Measurements from ENCODE around the gene AFG1L.
"Not testable (repeated sequence)": the region's sequence is repeated elsewhere in the genome, so short reads cannot be mapped to it uniquely, and the experiment has no call there.

Gene AFG1L

DNA sequence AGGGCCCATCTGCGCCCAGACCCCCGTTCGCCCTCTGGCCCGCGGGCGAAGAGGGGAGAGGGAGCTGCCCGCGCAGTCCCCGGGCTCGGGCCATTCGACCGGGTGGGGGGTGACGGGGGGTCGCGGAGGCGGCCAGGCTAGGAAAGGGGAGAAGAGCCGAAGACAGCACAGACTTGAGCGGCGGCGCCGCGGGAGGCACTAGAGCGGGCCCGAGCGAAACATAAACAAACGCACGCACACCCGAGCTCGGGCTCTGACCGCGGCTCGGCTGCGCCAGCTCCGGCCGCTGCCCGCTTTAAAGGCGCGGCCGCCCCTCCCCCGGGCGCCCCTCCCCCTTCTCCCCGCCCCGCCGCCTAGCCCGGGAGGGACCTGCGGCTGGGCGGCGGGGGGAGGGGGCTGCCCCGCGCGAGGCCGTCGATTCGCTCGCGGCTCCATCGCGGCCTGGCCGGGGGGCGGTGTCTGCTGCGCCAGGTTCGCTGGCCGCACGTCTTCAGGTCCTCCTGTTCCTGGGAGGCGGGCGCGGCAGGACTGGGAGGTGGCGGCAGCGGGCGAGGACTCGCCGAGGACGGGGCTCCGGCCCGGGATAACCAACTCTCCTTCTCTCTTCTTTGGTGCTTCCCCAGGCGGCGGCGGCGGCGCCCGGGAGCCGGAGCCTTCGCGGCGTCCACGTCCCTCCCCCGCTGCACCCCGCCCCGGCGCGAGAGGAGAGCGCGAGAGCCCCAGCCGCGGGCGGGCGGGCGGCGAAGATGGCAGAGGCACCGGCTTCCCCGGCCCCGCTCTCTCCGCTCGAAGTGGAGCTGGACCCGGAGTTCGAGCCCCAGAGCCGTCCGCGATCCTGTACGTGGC, 265.8 kb downstream of the AFG1L start, which contains the start of gene FOXO3:
Gene FOXO3 (plus strand): TSS at position 455 of the 846 bp plus-strand sequence. CDS start 292 bp downstream, at position 747.
- H3K4me3 ChIP-seq (ENCODE audit: low read depth in 1 of 2, low read length in 1 of 2): peak within 1 kb of the TSS; percentile 81 to 91
- H3K27me3 ChIP-seq: peaks cover 10% of the 10 kb centered on the region
- peak within 1 kb of the TSS; percentile 99 for H3K27ac ChIP-seq
- no peaks in the 10 kb centered on the region for H3K9me3 ChIP-seq
- peaks cover 36 to 44% of the 10 kb centered on the region in 2 experiments for H3K4me1 ChIP-seq (ENCODE audit: control insufficient read depth in 1 of 2, insufficient read depth in 1 of 2, low read depth in 1 of 2, low read length in 1 of 2)
- H3K36me3 ChIP-seq: no peaks in the 10 kb centered on the region
- TF ChIP-seq, protein P1, sequence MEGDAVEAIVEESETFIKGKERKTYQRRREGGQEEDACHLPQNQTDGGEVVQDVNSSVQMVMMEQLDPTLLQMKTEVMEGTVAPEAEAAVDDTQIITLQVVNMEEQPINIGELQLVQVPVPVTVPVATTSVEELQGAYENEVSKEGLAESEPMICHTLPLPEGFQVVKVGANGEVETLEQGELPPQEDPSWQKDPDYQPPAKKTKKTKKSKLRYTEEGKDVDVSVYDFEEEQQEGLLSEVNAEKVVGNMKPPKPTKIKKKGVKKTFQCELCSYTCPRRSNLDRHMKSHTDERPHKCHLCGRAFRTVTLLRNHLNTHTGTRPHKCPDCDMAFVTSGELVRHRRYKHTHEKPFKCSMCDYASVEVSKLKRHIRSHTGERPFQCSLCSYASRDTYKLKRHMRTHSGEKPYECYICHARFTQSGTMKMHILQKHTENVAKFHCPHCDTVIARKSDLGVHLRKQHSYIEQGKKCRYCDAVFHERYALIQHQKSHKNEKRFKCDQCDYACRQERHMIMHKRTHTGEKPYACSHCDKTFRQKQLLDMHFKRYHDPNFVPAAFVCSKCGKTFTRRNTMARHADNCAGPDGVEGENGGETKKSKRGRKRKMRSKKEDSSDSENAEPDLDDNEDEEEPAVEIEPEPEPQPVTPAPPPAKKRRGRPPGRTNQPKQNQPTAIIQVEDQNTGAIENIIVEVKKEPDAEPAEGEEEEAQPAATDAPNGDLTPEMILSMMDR (IDR thresholded peaks at IDR 0.05): peak; percentile 53

DNA sequence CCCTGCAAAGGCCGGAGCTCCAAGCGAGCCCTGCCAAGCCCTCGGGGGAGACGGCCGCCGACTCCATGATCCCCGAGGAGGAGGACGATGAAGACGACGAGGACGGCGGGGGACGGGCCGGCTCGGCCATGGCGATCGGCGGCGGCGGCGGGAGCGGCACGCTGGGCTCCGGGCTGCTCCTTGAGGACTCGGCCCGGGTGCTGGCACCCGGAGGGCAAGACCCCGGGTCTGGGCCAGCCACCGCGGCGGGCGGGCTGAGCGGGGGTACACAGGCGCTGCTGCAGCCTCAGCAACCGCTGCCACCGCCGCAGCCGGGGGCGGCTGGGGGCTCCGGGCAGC, 266.4 kb downstream of the AFG1L start:
- H3K27ac ChIP-seq: peak overlapping the region; percentile 99
- H3K27me3 ChIP-seq: peaks cover 10% of the 10 kb centered on the region
- not testable (repeated sequence) for H3K36me3 ChIP-seq, H3K9me3 ChIP-seq
- peaks cover 40 to 50% of the 10 kb centered on the region in 2 experiments for H3K4me1 ChIP-seq (ENCODE audit: control insufficient read depth in 1 of 2, insufficient read depth in 1 of 2, low read depth in 1 of 2, low read length in 1 of 2)
- H3K4me3 ChIP-seq (ENCODE audit: low read depth in 1 of 2, low read length in 1 of 2): peak overlapping the region; percentile 81 to 91

DNA sequence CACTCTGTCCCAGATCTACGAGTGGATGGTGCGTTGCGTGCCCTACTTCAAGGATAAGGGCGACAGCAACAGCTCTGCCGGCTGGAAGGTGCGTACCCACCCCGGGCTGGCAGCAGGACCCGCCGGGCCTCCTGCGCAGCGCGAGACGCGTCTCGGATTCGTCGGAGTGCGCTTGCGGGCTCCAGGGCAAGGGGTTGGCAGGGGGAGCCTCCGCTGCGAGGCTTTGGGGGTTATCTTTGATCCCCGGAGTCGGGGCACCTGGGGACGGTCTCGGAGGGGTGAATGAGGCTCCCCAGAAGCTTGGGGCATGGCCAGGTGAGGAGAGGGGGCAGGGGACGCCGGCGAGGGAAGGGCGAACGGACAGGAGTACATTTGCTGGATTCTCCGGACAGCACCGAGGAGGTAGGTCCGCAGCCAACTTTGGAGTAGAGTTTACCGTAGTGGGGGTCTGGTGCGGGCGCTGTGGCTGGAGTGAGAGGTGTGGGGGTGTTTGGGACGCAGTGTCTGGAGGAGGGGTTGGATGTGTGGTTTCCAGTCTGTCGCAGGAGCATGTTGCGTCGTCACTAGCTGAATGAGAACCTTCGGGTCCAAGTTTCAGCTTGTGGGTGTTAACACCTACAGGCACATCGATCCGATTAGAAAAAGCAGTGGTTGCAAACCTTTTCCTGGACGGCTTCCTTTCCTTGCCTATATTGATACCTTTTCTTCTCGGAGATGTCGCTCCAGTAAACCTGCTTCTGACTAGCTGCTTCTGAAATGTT, 267.1 kb downstream of the AFG1L start:
- peaks cover 6% of the 10 kb centered on the region for H3K27me3 ChIP-seq
- peaks cover 45 to 55% of the 10 kb centered on the region in 2 experiments for H3K4me1 ChIP-seq (ENCODE audit: control insufficient read depth in 1 of 2, insufficient read depth in 1 of 2, low read depth in 1 of 2, low read length in 1 of 2)
- H3K36me3 ChIP-seq: no peaks in the 10 kb centered on the region
- TF ChIP-seq, protein P1 (IDR thresholded peaks at IDR 0.05): no peak
- H3K27ac ChIP-seq: peak overlapping the region; percentile 99
- peak overlapping the region; percentile 81 to 91 for H3K4me3 ChIP-seq (ENCODE audit: low read depth in 1 of 2, low read length in 1 of 2)
- no peaks in the 10 kb centered on the region for H3K9me3 ChIP-seq

DNA sequence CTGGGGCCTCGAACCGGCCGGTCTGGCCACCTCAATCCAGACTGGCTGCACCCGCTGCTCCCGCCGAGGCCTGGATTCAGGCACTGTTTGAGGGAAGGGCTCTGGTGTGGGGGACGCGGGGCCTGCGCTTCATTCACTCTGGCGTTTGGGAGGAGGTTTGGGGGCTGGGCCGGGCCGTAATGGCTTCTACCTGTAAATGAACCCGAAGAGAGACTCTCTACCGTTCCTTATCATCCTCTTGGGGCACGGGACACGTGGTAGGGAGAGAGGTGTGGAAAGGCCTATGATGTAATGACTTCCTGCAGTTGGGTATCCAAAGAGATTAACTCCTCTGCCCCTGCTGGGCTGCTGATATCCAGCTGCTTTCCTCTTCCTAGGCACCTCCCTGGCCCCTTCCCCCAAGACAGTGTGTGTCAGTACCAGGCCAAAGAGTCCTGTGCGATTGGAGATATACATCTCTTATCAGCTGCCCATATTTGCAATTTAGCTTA, 267.7 kb downstream of the AFG1L start:
- H3K27me3 ChIP-seq: no peaks in the 10 kb centered on the region
- peak overlapping the region; percentile 81 to 91 for H3K4me3 ChIP-seq (ENCODE audit: low read depth in 1 of 2, low read length in 1 of 2)
- H3K27ac ChIP-seq: peak overlapping the region; percentile 99
- H3K36me3 ChIP-seq: peaks cover 4% of the 10 kb centered on the region
- no peaks in the 10 kb centered on the region for H3K9me3 ChIP-seq
- peaks cover 45 to 55% of the 10 kb centered on the region in 2 experiments for H3K4me1 ChIP-seq (ENCODE audit: control insufficient read depth in 1 of 2, insufficient read depth in 1 of 2, low read depth in 1 of 2, low read length in 1 of 2)
- TF ChIP-seq, protein P1 (IDR thresholded peaks at IDR 0.05): peak; percentile 33

DNA sequence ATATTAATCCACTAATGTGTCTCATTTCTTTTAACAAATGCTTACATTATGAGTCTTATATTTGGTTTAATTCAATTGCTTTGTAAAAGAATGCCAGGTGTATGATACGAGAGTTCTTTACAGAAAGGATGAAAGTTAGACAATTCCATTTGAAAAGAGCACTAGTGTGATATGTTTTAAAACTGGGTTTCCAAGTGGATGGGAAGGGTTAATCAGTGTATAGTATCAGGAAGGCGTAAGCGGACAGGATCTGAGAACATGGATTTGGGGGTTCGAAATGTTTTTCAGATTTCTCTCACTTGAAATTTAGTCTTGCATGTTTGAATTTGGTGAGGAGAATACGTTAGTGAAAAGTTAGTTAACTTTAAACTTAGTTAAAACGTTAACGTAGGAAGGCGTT, 268.4 kb downstream of the AFG1L start:
- Histone ChIP-seq H3K36me3 (peaks cover 4% of the 10 kb centered on the region), H3K4me1 (ENCODE audit: control insufficient read depth in 1 of 2, insufficient read depth in 1 of 2, low read depth in 1 of 2, low read length in 1 of 2) (peaks cover 51 to 61% of the 10 kb centered on the region in 2 experiments), H3K27me3 (no peaks in the 10 kb centered on the region), H3K9me3 (no peaks in the 10 kb centered on the region), H3K27ac (peak overlapping the region; percentile 99), H3K4me3 (ENCODE audit: low read depth in 1 of 2, low read length in 1 of 2) (peak overlapping the region; percentile 81 to 91)
- TF ChIP-seq, protein P1 (IDR thresholded peaks at IDR 0.05): no peak
